ENCODE data around the gene ZNF768.
"Not testable (repeated sequence)": the region's sequence is repeated elsewhere in the genome, so short reads cannot be mapped to it uniquely, and the experiment has no call there.

Gene ZNF768

GRCh38 chr16:30509081-30509765 lies 17.1 kb downstream of the ZNF768 start:
- no peak for DNase-seq (ENCODE audit: low spot score)

GRCh38 chr16:30503403-30504296 lies 22.7 kb downstream of the ZNF768 start:
- no peak for DNase-seq (ENCODE audit: low spot score)

GRCh38 chr16:30499284-30499683 lies 27.1 kb downstream of the ZNF768 start:
- no peak for DNase-seq (ENCODE audit: low spot score)

DNA sequence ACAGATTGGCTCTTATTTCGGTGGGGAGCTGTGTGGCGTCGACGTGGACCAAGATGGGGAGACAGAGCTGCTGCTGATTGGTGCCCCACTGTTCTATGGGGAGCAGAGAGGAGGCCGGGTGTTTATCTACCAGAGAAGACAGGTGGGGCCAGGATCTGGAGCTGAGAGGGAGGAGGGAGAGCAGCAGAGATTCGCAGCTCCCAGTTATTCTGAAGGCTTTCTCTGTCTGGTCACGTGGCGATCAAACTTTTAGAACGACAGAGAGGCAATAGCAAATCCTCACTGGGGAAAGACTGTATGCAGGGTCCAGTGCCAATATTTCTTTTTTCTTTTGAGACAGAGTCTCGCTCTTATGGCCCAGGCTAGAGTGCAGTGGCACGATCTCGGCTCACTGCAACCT lies 31.7 kb downstream of the ZNF768 start:
- no peak for DNase-seq (ENCODE audit: low spot score)

- DNase-seq (ENCODE audit: low spot score): no peak
Measured at GRCh38 chr16:30493941-30494488, 32.4 kb downstream of the ZNF768 start.

DNA sequence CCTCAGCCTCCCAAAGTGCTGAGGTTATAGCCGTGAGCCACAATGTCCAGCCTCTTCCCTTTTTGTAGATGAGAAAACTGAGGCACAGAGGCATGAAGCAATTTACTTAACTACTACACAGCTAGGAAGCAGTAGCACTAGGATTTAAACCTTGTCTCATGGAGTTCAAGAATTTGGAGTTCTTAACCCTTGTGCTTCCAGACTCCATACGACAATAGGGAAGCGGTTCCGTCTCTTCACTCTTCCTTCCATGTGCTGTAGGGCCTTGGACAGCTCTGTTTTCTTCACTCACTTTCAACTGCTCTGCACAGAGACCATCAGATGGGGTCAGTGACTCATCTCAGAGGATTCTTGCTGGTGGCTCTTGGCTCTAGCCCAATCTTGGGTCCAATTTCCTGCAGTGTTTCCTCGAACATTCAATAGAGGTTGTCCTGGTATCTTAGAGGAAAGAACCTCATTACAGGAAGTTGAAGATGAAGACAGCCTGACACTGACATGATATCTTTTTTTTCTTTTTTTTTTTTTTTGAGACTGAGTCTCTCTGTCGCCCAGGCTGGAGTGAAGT lies 34.5 kb downstream of the ZNF768 start:
- peak; percentile 25 for DNase-seq (ENCODE audit: low spot score)

DNA sequence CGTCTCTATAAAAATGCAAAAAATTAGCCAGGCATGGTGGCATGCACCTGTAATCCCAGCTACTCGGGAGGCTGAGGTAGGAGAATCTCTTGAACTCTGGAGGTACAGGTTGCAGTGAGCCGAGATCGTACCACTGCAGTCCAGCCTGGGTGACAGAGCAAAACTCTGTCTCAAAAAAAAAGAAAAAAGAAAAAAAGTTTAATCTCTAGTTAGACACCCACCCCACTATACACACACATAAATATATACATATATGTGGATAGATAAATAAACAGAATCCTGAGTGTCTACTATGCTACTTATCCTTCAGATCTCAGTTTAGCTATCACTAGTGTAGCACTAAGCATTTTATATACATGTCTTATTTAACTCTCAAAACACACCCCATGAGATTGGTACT lies 35.1 kb downstream of the ZNF768 start:
- no peak for DNase-seq (ENCODE audit: low spot score)

DNA sequence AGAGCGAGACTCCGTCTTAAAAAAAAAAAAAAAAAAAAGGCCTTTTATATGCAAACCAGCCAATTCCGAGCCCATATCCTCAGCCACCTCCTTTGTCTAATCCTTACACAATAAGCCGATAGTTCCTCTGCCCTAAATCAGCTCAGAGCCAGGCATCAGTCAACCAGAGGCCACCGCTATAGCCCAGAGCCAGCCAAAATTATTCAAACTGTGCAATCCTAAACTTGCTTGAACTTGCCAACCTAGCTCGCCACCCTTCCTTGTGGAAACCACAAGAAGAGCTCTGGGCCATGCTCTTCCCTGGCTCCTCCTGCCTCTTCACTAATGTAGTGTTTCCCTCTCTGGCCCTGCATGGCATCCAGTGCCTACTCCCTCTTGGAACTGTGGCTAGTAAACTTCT lies 36.2 kb downstream of the ZNF768 start:
- DNase-seq (ENCODE audit: low spot score): no peak

DNA sequence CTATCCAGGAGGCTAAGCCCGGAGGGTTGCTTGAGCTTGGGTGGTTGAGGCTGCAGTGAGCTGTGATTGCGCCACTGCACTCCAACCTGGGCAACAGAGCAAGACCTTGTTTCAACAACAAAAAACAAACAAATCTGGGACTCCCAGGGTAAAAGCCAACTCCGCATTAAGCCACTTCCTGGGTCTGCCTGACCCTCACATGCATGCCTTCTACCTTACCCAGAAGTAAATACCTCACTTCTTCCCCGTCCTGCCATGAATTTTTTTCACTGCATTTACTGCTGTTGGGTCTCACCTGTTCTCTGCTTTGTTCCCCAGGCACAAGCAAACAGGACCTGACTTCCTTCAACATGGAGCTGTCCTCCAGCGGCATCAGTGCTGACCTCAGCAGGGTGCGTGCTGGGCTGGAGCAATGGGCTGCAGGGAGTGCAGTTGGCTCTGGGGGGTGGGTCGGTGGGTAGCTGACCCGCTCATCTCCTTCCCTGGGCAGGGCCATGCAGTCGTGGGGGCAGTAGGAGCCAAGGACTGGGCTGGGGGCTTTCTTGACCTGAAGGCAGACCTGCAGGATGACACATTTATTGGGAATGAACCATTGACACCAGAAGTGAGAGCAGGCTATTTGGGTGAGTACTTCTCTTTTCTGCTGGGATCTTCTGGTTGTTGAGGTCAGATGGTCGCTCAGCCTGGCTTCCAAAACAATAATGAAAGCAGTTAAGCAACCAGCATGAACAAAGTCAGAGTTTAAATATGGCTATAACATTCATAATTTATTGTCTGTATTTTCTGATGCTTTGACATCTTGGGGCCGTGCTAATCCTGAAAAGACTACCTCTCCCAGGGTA lies 37.4 kb downstream of the ZNF768 start:
- DNase-seq (ENCODE audit: low spot score): peak; percentile 41

DNA sequence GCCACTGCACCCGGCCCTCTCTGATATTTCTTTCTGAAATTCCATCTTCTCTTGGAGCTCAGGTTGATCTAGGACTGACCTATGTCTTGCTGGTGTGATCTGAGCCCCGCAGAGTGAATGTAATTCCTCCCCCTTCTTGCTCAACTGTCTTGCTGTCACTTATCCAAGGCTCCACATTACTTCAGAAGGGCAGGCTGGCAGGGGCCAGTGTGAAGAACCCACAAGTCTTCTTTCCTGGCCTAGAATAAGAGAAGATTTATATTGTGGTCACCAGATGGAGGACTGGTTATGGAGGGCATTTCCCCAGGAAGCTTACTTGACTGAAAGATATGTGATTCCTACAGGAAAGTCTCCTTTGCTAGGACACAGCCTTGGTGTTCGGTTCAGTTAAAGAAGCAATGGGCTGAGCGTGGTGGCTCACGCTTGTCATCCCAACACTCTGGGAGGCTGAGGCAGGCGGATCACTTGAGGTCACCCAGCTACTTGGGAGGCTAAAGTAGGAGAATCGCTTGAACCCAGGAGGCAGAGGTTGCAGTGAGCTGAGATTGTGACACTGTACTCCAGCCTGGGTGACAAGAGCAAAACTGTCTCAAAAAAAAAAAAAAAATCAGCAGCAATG lies 40.4 kb downstream of the ZNF768 start:
- DNase-seq (ENCODE audit: low spot score): no peak

GRCh38 chr16:30484887-30485286 lies 41.5 kb downstream of the ZNF768 start:
- no peak for DNase-seq (ENCODE audit: low spot score)

GRCh38 chr16:30482366-30482765 lies 44.0 kb downstream of the ZNF768 start:
- no peak for DNase-seq (ENCODE audit: low spot score)

DNA sequence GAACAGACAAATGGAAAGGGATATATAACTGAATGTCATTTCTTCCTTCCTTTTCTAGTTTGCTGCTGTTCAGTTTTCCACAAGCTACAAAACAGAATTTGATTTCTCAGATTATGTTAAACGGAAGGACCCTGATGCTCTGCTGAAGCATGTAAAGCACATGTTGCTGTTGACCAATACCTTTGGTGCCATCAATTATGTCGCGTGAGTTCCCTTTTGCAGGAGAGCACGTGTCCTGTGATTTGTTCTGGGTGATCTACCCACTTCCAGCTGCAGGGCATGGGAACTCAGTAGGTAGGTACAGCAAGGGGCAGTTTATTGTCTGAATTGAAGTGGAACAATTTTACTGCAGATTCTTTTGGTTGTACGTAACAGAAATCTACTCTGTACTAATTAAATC lies 45.0 kb downstream of the ZNF768 start:
- no peak for DNase-seq (ENCODE audit: low spot score)

DNA sequence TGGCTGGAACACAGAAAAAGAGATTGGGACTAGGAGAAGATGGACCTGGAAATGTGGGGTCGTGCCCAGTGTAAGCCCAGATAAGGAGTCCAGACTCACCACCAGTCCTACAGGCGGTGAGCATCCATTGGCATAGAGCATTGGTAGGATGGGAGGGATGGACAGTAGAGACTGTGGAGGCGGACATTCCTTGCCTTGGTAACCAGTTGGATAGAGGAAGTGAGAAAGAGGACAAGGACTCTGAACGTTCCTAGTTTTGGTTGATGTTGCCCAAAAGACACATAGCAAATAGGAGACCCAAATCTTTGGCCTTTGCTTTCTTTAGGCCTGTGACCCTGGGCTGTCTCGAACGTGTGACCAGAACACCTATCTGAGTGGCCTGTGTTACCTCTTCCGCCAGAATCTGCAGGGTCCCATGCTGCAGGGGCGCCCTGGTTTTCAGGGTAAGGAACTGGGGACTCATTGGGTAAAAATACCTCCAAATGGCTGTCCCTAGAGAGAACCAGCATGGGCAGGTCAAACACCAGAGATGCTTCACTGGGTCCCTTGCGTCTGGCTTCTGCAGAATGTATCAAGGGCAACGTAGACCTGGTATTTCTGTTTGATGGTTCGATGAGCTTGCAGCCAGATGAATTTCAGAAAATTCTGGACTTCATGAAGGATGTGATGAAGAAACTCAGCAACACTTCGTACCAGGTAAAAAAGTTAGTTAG lies 47.4 kb downstream of the ZNF768 start:
- DNase-seq (ENCODE audit: low spot score): no peak

DNA sequence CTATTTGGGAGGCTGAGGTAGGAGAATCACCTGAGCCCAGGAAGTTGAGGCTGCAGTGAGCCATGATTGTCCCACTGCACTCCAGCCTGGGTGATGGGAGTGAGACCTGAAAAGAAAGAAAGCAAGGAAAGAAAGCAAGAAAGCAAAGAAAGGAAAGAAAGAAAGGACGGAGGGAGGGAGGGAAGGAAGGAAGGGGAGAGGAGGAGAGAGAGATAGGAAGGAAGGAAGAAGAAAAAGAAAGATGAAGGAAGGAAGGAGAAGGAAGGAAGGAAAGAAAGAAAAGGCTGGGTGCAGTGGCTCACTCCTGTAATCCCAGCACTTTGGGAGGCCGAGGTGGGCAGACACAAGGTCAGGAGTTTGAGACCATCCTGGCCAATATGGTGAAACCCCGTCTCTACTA lies 48.6 kb downstream of the ZNF768 start:
- DNase-seq (ENCODE audit: low spot score): not testable (repeated sequence)

DNA sequence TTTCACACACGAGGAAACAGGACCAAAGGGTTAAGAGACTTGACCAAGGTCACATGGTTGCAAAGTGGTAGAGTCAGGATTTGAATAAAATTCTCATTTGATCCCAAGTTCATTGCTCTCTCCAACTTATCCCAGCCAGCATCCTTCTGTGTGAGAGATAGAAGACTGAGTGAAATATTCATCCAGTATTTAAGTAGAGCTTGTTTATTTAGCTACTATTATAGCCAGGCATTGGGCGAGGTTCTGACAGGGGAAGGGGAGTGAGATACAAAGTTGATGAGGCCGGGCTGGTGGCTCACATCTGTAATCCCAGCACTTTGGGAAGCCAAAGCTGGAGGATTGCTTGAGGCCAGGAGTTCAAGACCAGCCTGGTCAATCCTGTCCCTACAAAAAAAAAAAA lies 49.4 kb downstream of the ZNF768 start:
- DNase-seq (ENCODE audit: low spot score): no peak

- DNase-seq (ENCODE audit: low spot score): no peak
Measured at GRCh38 chr16:30474684-30475083, 51.7 kb downstream of the ZNF768 start.

DNA sequence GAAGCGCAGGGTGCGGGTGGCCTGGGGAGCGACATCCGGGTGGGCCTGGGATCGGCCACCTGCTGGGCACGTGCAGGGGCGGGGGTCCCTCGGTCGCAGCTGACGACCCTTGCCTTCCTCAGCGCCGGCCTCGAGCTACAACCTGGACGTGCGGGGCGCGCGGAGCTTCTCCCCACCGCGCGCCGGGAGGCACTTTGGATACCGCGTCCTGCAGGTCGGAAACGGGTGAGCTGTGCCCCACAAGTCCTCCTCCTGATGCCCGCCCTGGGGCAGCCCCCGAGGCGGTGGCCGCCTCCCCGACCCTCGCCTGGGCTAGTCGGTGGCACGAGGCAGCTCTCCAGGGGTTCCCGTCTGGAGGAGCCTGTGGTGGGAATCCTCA lies 52.3 kb downstream of the ZNF768 start:
- no peak for DNase-seq (ENCODE audit: low spot score)
